GM12891 (cell line): ENCODE data around the gene CDC42EP4.
A peak's percentile ranks its signal among the peaks of the same experiment; 100 is the strongest.
"Not testable (repeated sequence)": the region's sequence is repeated elsewhere in the genome, so short reads cannot be mapped to it uniquely, and the experiment has no call there.

ENCODE experiments used
- DNase-seq: peaks from one replicate; pipeline ENCODE4 v3.0.0; 2011; ENCODE audit warnings: low spot score; ENCODE audit not compliant: insufficient read length
- FAIRE-seq: peaks from 2 replicates; lab custom pipeline; 2011; peaks lifted over from hg19 to GRCh38; lab: Jason Lieb, UNC
- PAX5 ChIP-seq: IDR thresholded peaks from 2 replicates; pipeline ENCODE4 v1.6.1; 2011; ENCODE audit warnings: low read length, moderate library complexity, mild to moderate bottlenecking; ENCODE audit not compliant: insufficient read depth, severe bottlenecking
- POLR2A ChIP-seq: IDR thresholded peaks from 2 replicates; pipeline ENCODE4 v1.6.1; 2011; ENCODE audit warnings: low read depth, low read length, control low read depth
- POLR2AphosphoS5 ChIP-seq: IDR thresholded peaks from 2 replicates; pipeline ENCODE4 v1.6.1; 2011; ENCODE audit warnings: low read depth, low read length, control low read depth
- POU2F2 ChIP-seq: IDR thresholded peaks from 2 replicates; pipeline ENCODE4 v1.6.1; 2011; ENCODE audit warnings: low read depth, mild to moderate bottlenecking, control low read depth, low read length, moderate library complexity
- SPI1 ChIP-seq: IDR thresholded peaks from 2 replicates; pipeline ENCODE4 v1.6.1; 2011; ENCODE audit warnings: low read depth, low read length, control low read depth
- TAF1 ChIP-seq: IDR thresholded peaks from 2 replicates; pipeline ENCODE4 v1.6.1; 2011; ENCODE audit warnings: low read depth, low read length, control low read depth

The CDC42EP4 gene

DNA sequence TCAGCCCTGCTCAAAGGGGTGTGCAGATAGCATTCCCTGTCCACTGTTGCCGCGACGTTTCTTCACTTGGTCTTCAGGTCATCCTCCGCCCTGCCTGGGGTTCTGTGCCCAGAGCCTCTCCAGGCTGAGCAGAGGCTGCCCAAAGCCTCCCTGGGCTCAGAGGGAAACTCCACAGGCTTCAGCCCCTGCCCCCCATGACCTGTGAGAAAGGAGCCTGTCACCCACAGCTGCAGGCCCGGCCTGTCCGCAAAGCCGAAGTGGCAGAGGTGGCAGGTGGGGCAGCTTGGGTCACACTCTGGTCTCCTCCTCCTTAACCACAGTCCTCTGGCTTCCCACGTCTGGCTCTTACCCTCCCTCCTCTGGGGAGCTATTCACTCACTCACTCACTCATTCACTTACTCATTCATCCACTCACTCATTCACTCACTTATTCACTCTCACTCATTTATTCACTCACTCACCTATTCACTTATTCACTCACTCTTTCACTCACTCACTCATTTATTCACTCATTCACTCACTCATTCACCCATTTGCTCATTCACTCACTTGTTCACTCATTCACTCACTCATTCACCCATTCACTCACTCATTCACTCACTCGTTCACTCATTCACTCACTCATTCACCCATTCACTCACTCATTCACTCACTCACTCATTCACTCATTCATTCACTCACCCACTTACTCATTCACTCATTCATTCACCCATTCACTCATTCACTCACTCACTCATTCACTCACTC lies 43.0 kb downstream of the CDC42EP4 start:
- no peak for DNase-seq
- FAIRE-seq: peak; percentile 76
- no peak for TF ChIP-seq POLR2A
- no peak for TF ChIP-seq TAF1
- TF ChIP-seq POU2F2: no peak
- TF ChIP-seq PAX5: no peak
- TF ChIP-seq SPI1: no peak
- TF ChIP-seq POLR2AphosphoS5: no peak

DNA sequence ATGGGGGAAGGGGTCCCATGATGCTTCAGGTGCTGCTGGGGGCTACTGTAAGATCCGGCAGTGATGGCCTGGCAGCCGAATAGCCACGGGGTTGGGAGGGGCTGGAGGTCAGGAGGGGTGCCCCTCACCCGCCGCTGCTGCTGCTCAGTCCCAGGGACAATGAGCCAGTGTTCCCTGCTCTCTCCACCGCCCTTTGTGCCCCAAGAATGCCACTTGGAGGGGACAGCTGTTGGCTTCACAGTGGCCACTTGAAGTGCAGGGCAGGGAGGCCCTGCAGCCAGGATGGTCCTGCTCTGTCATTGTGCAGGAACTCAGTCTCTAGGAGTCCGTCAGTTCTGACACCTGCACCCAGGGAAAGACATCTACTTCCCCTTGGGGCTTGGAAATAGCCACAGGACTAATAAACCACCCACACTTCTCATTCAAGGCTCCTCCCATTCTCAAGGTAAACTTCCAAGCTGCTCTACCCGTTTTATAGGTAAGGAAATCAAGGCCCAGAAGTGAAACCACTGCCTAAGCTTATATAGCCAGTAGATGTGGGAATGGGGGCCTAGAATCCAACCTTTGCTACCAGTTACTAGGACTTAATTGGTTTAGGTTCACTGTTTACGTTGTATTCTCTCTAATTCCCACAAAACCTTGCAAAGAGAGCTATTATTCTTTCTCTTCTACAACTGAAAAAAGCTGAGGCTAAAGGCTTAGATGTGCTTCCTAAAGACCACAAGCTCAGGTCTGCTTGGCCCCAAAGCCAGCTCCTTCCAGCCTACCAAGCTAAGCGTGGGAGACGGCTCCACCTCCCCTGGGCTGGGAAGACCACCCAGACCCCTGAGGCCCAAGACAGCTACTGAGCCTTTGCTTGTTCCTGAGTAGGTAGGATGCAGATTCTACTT lies 43.9 kb downstream of the CDC42EP4 start:
- no peak for TF ChIP-seq SPI1
- no peak for TF ChIP-seq POLR2A
- no peak for TF ChIP-seq POU2F2
- no peak for TF ChIP-seq POLR2AphosphoS5
- no peak for TF ChIP-seq TAF1
- no peak for TF ChIP-seq PAX5
- DNase-seq: no peak
- no peak for FAIRE-seq

DNA sequence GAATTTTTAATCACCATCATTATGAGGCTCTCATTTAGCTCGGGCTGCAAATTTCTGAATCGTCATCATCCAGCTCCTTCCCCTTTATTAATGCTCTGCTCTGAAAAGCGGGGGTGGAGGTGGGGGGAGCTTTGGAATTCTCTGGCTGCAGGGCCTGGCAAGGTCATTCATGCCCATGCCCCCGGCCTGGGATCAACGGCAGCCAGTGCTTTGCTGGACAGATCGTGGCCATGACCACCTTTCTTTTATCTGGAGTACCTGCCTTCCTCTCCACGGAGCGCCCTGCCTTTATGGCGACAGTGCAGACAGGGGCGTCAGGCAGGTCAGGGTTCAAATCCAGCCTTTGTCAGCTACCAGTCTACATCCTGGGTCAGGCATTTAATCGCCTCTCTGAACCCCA lies 45.0 kb downstream of the CDC42EP4 start:
- no peak for TF ChIP-seq POLR2AphosphoS5
- DNase-seq (no peak), FAIRE-seq (no peak)

DNA sequence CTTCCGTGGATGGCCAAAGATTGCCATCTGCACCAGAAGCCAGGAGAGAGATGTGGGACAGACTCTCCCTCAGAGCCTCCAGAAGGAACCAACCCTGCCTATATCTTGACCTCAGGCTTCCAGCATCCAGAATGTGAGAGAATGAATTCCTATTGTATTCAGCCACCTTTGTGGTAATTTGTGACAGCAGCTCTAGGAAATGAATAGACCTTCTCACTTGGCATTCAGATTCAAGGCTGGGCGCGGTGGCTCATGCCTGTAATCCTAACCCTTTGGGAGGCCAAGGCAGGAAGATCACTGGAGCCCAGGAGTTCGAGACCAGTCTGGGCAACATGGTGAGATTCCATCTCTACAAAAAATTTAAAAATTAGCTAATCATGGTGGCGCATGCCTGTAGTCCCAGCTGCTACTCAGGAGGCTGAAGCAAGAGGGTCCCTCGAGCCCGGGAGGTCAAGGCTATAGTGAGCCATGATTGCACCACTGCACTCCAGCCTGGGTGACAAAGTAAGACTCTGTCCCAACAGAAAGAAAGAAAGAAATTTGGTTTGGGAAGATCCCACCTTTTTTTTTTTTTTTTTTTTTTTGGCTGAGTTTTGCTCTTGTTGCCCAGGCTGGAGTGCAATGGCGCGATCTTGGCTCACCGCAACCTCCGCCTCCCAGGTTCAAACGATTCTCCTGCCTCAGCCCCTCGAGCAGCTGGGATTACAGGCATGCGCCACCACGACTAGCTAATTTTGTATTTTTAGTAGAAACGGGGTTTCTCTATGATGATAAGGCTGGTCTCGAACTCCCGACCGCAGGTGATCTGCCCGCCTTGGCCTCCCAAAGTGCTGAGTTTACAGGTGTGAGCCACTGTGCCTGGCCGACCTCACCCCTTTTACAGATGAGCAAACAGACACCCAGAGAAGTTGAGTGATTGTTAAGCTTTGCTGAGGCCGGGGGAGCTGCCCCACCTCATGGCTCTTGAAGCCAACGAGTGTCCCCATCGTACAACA lies 45.9 kb downstream of the CDC42EP4 start:
- FAIRE-seq (no peak), DNase-seq (no peak)
- TF ChIP-seq POLR2AphosphoS5 (no peak), SPI1 (no peak), POU2F2 (no peak), POLR2A (no peak), TAF1 (no peak)

- not testable (repeated sequence) for DNase-seq, FAIRE-seq
These were observed 47.4 kb downstream of the CDC42EP4 start for GRCh38 chr17:73264448-73264847.

GRCh38 chr17:73262676-73263642 lies 48.8 kb downstream of the CDC42EP4 start:
- no peak for FAIRE-seq
- TF ChIP-seq POLR2AphosphoS5: no peak
- no peak for TF ChIP-seq SPI1
- TF ChIP-seq PAX5: no peak
- TF ChIP-seq POLR2A: no peak
- no peak for TF ChIP-seq POU2F2
- TF ChIP-seq TAF1: no peak

GRCh38 chr17:73261952-73262675 lies 49.7 kb downstream of the CDC42EP4 start:
- DNase-seq (no peak), FAIRE-seq (no peak)
- 0 out of 2 replicates have a peak, but pooled peaks have one; percentile 6 for TF ChIP-seq SPI1
- no peak for TF ChIP-seq TAF1

More at GRCh38 chr17:73262676-73263642, 48.8 kb downstream of the CDC42EP4 start:
- DNase-seq: no peak

DNA sequence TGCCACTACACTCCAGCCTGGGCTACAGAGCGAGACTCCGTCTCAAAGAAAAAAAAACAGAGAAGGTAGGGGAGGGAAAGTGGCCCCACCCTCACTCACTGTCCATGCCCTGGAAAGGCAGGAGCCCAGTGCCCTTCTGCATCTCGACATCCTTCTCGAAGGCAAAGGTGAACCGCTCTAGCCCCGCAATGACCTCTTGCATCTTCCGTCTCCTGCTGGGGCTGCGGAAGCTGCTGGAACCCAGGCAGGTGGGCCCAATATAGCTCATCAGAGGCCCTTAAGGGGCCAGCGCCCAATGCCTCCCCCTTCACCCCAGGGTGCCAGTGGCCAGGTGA lies 50.2 kb downstream of the CDC42EP4 start, which contains the start of gene CPSF4L:
TSS of gene CPSF4L (minus strand) at position 264 of the 335 bp plus-strand sequence. CDS start at position 202, 62 bp downstream.
- no peak for TF ChIP-seq POU2F2
- no peak for TF ChIP-seq PAX5
- no peak for TF ChIP-seq POLR2A
- no peak for DNase-seq
- no peak for FAIRE-seq
